Duodenal mucosa (tissue), 2 donors: ENCODE results near the gene ARHGAP15.

Source experiments
- H3K27ac ChIP-seq: one replicate; pipeline ENCODE4 v1.7.0; 2013; ENCODE audit warnings: low read depth, low read length
- H3K27me3 ChIP-seq, 2 donors: one replicate each; pipeline ENCODE4 v1.7.0; 2013; ENCODE audit warnings: low read length in 2 of 2, control low read depth in 1 of 2; ENCODE audit not compliant: insufficient read depth in 2 of 2, control insufficient read depth in 1 of 2
- H3K36me3 ChIP-seq, 2 donors: one replicate each; pipeline ENCODE4 v1.7.0; 2013; ENCODE audit warnings: low read length in 2 of 2, control low read depth in 1 of 2; ENCODE audit not compliant: insufficient read depth in 2 of 2, control insufficient read depth in 1 of 2
- H3K4me1 ChIP-seq, 2 donors: one replicate each; pipeline ENCODE4 v1.7.0; 2013; ENCODE audit warnings: low read length in 2 of 2, control low read depth in 1 of 2; ENCODE audit not compliant: insufficient read depth in 2 of 2, control insufficient read depth in 1 of 2
- H3K4me3 ChIP-seq, 2 donors: one replicate each; pipeline ENCODE4 v1.7.0; 2013; ENCODE audit warnings: low read length in 2 of 2, low read depth in 1 of 2
- H3K9ac ChIP-seq, 2 donors: one replicate each; pipeline ENCODE4 v1.7.0; 2013; ENCODE audit warnings: low read length in 2 of 2, low read depth in 1 of 2
- H3K9me3 ChIP-seq, 2 donors: one replicate each; pipeline ENCODE4 v1.7.0; 2013; ENCODE audit warnings: low read length in 2 of 2, control low read depth in 1 of 2; ENCODE audit not compliant: control insufficient read depth in 1 of 2

The ARHGAP15 gene

GRCh38 chr2:143616452-143616851, 487.2 kb downstream of the ARHGAP15 start:
- Histone ChIP-seq H3K4me3 (no peak overlapping the region), H3K9ac (no peak overlapping the region), H3K36me3 (no peaks in the 10 kb centered on the region), H3K27ac (no peak overlapping the region), H3K9me3 (no peaks in the 10 kb centered on the region), H3K27me3 (no peaks in the 10 kb centered on the region), H3K4me1 (no peaks in the 10 kb centered on the region)

- H3K36me3 ChIP-seq, result no peaks in the 10 kb centered on the region
- no peaks in the 10 kb centered on the region for H3K27me3 ChIP-seq
- no peaks in the 10 kb centered on the region for H3K4me1 ChIP-seq
- H3K4me3 ChIP-seq, result no peak overlapping the region
- no peak overlapping the region for H3K27ac ChIP-seq
- H3K9ac ChIP-seq, result no peak overlapping the region
- H3K9me3 ChIP-seq, result no peaks in the 10 kb centered on the region
Observed at GRCh38 chr2:143617803-143618415, 488.7 kb downstream of the ARHGAP15 start.

- Histone ChIP-seq H3K27ac (no peak overlapping the region), H3K4me1 (no peaks in the 10 kb centered on the region), H3K9me3 (peaks cover 0 to 3% of the 10 kb centered on the region in 2 donors), H3K36me3 (no peaks in the 10 kb centered on the region), H3K9ac (no peak overlapping the region), H3K4me3 (no peak overlapping the region), H3K27me3 (no peaks in the 10 kb centered on the region)
Observed at GRCh38 chr2:143622106-143622505, 492.9 kb downstream of the ARHGAP15 start.

GRCh38 chr2:143623231-143623908, 494.2 kb downstream of the ARHGAP15 start:
- Histone ChIP-seq H3K9ac (no peak overlapping the region), H3K27me3 (no peaks in the 10 kb centered on the region), H3K27ac (no peak overlapping the region), H3K36me3 (no peaks in the 10 kb centered on the region), H3K9me3 (peaks cover 0 to 3% of the 10 kb centered on the region in 2 donors), H3K4me3 (no peak overlapping the region), H3K4me1 (no peaks in the 10 kb centered on the region)

- no peaks in the 10 kb centered on the region for H3K27me3 ChIP-seq
- H3K27ac ChIP-seq, result no peak overlapping the region
- H3K9ac ChIP-seq, result no peak overlapping the region
- H3K9me3 ChIP-seq, result peaks cover 0 to 3% of the 10 kb centered on the region in 2 donors
- H3K4me3 ChIP-seq, result no peak overlapping the region
- no peaks in the 10 kb centered on the region for H3K4me1 ChIP-seq
- no peaks in the 10 kb centered on the region for H3K36me3 ChIP-seq
Observed at GRCh38 chr2:143623909-143624260, 494.7 kb downstream of the ARHGAP15 start.

GRCh38 chr2:143629340-143629739, 500.1 kb downstream of the ARHGAP15 start:
- H3K36me3 ChIP-seq, result no peaks in the 10 kb centered on the region
- no peak overlapping the region for H3K27ac ChIP-seq
- no peaks in the 10 kb centered on the region for H3K4me1 ChIP-seq
- peaks cover 0 to 3% of the 10 kb centered on the region in 2 donors for H3K9me3 ChIP-seq
- no peaks in the 10 kb centered on the region for H3K27me3 ChIP-seq
- H3K4me3 ChIP-seq, result no peak overlapping the region
- no peak overlapping the region for H3K9ac ChIP-seq

GRCh38 chr2:143632751-143633374, 503.6 kb downstream of the ARHGAP15 start:
- no peaks in the 10 kb centered on the region for H3K4me1 ChIP-seq
- H3K27me3 ChIP-seq, result no peaks in the 10 kb centered on the region
- H3K27ac ChIP-seq, result no peak overlapping the region
- H3K4me3 ChIP-seq, result no peak overlapping the region
- H3K9me3 ChIP-seq, result no peaks in the 10 kb centered on the region
- H3K9ac ChIP-seq, result no peak overlapping the region
- no peaks in the 10 kb centered on the region for H3K36me3 ChIP-seq

- Histone ChIP-seq H3K4me1 (no peaks in the 10 kb centered on the region), H3K9me3 (no peaks in the 10 kb centered on the region), H3K27ac (no peak overlapping the region), H3K36me3 (no peaks in the 10 kb centered on the region), H3K27me3 (no peaks in the 10 kb centered on the region), H3K4me3 (no peak overlapping the region), H3K9ac (no peak overlapping the region)
Observed at GRCh38 chr2:143633419-143633818, 504.2 kb downstream of the ARHGAP15 start.

GRCh38 chr2:143635302-143635701, 506.1 kb downstream of the ARHGAP15 start:
- Histone ChIP-seq H3K4me1 (no peaks in the 10 kb centered on the region), H3K27ac (no peak overlapping the region), H3K36me3 (no peaks in the 10 kb centered on the region), H3K27me3 (no peaks in the 10 kb centered on the region), H3K9me3 (no peaks in the 10 kb centered on the region), H3K9ac (no peak overlapping the region), H3K4me3 (no peak overlapping the region)

- no peaks in the 10 kb centered on the region for H3K36me3 ChIP-seq
- no peak overlapping the region for H3K27ac ChIP-seq
- H3K4me3 ChIP-seq, result no peak overlapping the region
- no peaks in the 10 kb centered on the region for H3K4me1 ChIP-seq
- H3K27me3 ChIP-seq, result no peaks in the 10 kb centered on the region
- no peak overlapping the region for H3K9ac ChIP-seq
- H3K9me3 ChIP-seq, result no peaks in the 10 kb centered on the region
Observed at GRCh38 chr2:143635936-143636335, 506.7 kb downstream of the ARHGAP15 start.
